Body of pancreas (tissue), 4 donors: ENCODE results near the gene CSNK2A2.

ENCODE experiments used
- POLR2A ChIP-seq, 3 donors: fragments of 450-650 bp; IDR thresholded peaks; one replicate each; pipeline ENCODE4 v1.6.1; 2016; ENCODE audit warnings: antibody characterized with exemption in 3 of 3, mild to moderate bottlenecking in 2 of 3
- TF ChIP-seq, protein P1 (sequence below), 7 experiments: fragments of 450-650 bp in 4 of 7; fragments of 200-600 bp in 3 of 7; sonication (generic) in 3 of 7; IDR thresholded peaks; one replicate each; pipeline ENCODE4 v1.5.1; 2016 to 2019; ENCODE audit warnings: antibody characterized with exemption in 7 of 7

DNA sequence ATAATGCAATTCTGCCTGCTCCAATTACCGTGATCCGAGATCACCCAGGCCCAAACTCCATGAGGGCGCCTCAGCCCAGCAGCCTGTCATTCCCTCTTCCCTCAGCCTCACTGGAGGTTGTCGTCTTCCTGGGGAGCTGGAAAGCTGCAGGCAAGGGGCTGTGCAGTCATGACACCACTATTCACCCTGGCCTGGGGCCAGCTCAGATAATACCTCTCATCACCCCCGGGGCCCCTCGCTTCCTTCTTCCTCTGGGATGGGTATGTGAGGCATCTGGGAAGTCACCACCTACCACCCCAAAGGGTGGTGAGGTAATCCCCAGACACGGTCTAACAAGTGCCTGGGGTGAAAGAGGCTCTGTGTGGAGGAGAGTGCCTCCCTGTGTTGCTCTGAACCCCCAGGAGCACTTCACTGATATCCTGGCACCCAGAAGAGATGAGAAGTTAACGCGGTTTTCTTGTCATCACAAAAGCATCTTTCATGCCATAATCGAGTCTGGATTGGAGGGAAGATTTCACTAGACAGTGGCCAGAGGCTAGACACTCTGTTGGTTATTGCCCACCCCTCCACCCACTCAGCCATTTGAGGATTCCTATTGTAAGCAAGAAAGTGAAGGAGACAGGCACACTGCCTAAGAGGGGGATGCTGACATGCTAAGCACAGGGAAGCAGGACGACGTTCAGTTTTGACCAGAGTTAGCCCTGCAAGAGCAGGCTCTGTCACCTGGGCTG lies 87.2 kb downstream of the CSNK2A2 start:
- TF ChIP-seq, protein P1, sequence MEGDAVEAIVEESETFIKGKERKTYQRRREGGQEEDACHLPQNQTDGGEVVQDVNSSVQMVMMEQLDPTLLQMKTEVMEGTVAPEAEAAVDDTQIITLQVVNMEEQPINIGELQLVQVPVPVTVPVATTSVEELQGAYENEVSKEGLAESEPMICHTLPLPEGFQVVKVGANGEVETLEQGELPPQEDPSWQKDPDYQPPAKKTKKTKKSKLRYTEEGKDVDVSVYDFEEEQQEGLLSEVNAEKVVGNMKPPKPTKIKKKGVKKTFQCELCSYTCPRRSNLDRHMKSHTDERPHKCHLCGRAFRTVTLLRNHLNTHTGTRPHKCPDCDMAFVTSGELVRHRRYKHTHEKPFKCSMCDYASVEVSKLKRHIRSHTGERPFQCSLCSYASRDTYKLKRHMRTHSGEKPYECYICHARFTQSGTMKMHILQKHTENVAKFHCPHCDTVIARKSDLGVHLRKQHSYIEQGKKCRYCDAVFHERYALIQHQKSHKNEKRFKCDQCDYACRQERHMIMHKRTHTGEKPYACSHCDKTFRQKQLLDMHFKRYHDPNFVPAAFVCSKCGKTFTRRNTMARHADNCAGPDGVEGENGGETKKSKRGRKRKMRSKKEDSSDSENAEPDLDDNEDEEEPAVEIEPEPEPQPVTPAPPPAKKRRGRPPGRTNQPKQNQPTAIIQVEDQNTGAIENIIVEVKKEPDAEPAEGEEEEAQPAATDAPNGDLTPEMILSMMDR (IDR thresholded peaks at IDR 0.05) = no peak
- no peak for TF ChIP-seq POLR2A (IDR thresholded peaks at IDR 0.05)
